PC-3 (cell line): ENCODE data around the gene FAXDC2. TPM values are rescaled to one million over a fixed set of nuclear protein-coding genes. Genes with fewer than 3 reads are reported as not detected.

Source experiments
- ATAC-seq: fragments of 200-7000 bp; cut with Tn5 transposase; 2 replicates; pipeline ENCODE4 v1.9.1; 2020; ENCODE audit warnings: mild to moderate bottlenecking, moderate library complexity
- BruUV-seq: library from RNA; stranded (reverse); fragments of 400-500 nt; replicated peaks from 2 replicates; lab custom pipeline; 2021; lab: Mats Ljungman, UMichigan
- CTCF ChIA-PET: fragments of 300-600 bp; sonication (Branson Sonifier 250); formaldehyde crosslinking; loops from one replicate; lab custom pipeline; 2022; ENCODE audit warnings: antibody characterized with exemption; lab: Charles Lee
- POLR2A ChIA-PET: fragments of 300-600 bp; sonication (Branson Sonifier 250); formaldehyde crosslinking; loops from one replicate; lab custom pipeline; 2022; ENCODE audit warnings: antibody characterized with exemption; ENCODE audit not compliant: unreplicated experiment; lab: Charles Lee
- DNase-seq: peaks from one replicate; pipeline ENCODE4 v3.0.0-alpha.2; 2015
- H2AFZ ChIP-seq: fragments of 300-600 bp; sonication (generic); 2 replicates; pipeline ENCODE4 v1.6.0; 2016; ENCODE audit warnings: antibody characterized with exemption, low read length
- H3F3A ChIP-seq: fragments of 300-600 bp; sonication (generic); one replicate; pipeline ENCODE4 v1.6.0; 2017; ENCODE audit warnings: antibody characterized with exemption, low read length, control low read depth, mild to moderate bottlenecking; ENCODE audit not compliant: unreplicated experiment
- H3K27ac ChIP-seq: fragments of 300-600 bp; sonication (generic); 2 replicates; pipeline ENCODE4 v1.5.1; 2016; ENCODE audit warnings: mild to moderate bottlenecking, low read length
- H3K27me3 ChIP-seq: fragments of 300-600 bp; sonication (generic); 2 replicates; pipeline ENCODE4 v1.6.1; 2016; ENCODE audit warnings: low read length, mixed read lengths
- H3K36me3 ChIP-seq: fragments of 300-600 bp; sonication (generic); 2 replicates; pipeline ENCODE4 v1.6.1; 2016; ENCODE audit warnings: low read depth, mixed run types, low read length, mixed read lengths
- H3K4me1 ChIP-seq: fragments of 300-600 bp; sonication (generic); 2 replicates; pipeline ENCODE4 v1.5.1; 2016; ENCODE audit warnings: low read length; ENCODE audit not compliant: insufficient read depth
- H3K4me2 ChIP-seq: fragments of 300-600 bp; sonication (generic); 2 replicates; pipeline ENCODE4 v1.6.0; 2016; ENCODE audit warnings: low read length
- H3K4me3 ChIP-seq: fragments of 300-600 bp; sonication (generic); 2 replicates; pipeline ENCODE4 v1.5.1; 2016; ENCODE audit warnings: mild to moderate bottlenecking, low read length, mixed read lengths
- H3K79me2 ChIP-seq: fragments of 300-600 bp; sonication (generic); 2 replicates; pipeline ENCODE4 v1.6.1; 2017; ENCODE audit warnings: low read length, mixed read lengths
- H3K9ac ChIP-seq: fragments of 300-600 bp; sonication (generic); 2 replicates; pipeline ENCODE4 v1.6.0; 2016; ENCODE audit warnings: mild to moderate bottlenecking, low read length
- H3K9me2 ChIP-seq: fragments of 300-600 bp; sonication (generic); replicated peaks from 2 replicates; pipeline ENCODE4 v1.6.1; 2016; ENCODE audit warnings: mixed run types, low read length, mixed read lengths
- H3K9me3 ChIP-seq: fragments of 300-600 bp; sonication (generic); 2 replicates; pipeline ENCODE4 v1.6.1; 2016; ENCODE audit warnings: low read length, mixed read lengths
- H4K20me1 ChIP-seq: fragments of 300-600 bp; sonication (generic); 2 replicates; pipeline ENCODE4 v1.6.1; 2016; ENCODE audit warnings: low read length, mixed read lengths
- CTCF ChIP-seq: fragments of 300-600 bp; sonication (generic); conservative IDR thresholded peaks from 2 replicates; pipeline ENCODE4 v1.5.1; 2017; ENCODE audit warnings: antibody characterized with exemption, low read depth, mild to moderate bottlenecking, low read length
- EZH2 ChIP-seq: fragments of 300-600 bp; sonication (generic); IDR thresholded peaks from one replicate; pipeline ENCODE4 v1.6.1; 2017; ENCODE audit warnings: antibody characterized with exemption, mild to moderate bottlenecking, low read length; ENCODE audit not compliant: unreplicated experiment
- EZH2phosphoT487 ChIP-seq: fragments of 300-600 bp; sonication (generic); IDR thresholded peaks from 2 replicates; pipeline ENCODE4 v1.6.1; 2018; ENCODE audit warnings: mild to moderate bottlenecking, antibody characterized with exemption, low read length, borderline replicate concordance
- intact Hi-C: fragments of 100-400 bp; cut with micrococcal nuclease; formaldehyde crosslinking; loops from 2 replicates; pipeline ENCODE4 v1.9.0; 2023
- total RNA-seq: library from RNA; depleted of rRNA; stranded (reverse); fragments of >200 nt; gene quantifications from 2 replicates; pipeline ENCODE4 v1.2.3, GENCODE V29; 2014

The FAXDC2 gene
- total RNA-seq, 1 experiment from 2014 or later, result not detected

- Histone ChIP-seq H3F3A (no peaks in the 10 kb centered on the region), H2AFZ (no peak overlapping the region), H3K36me3 (no peaks in the 10 kb centered on the region), H3K9ac (no peak overlapping the region), H3K27me3 (no peaks in the 10 kb centered on the region), H3K4me1 (peaks cover 13% of the 10 kb centered on the region), H3K27ac (no peak overlapping the region), H3K9me3 (no peaks in the 10 kb centered on the region), H3K79me2 (peaks cover 100% of the 10 kb centered on the region), H3K9me2 (no peaks in the 10 kb centered on the region), H3K4me3 (no peak overlapping the region), H4K20me1 (peaks cover 58% of the 10 kb centered on the region), H3K4me2 (no peak overlapping the region)
- ChIA-PET CTCF (no interaction called here), POLR2A (no interaction called here)
- intact Hi-C loops, result no loop called here
- DNase-seq (no peak), ATAC-seq (no peak)
- BruUV-seq, result no TSS peak
- TF ChIP-seq EZH2phosphoT487 (no peak), CTCF (no peak), EZH2 (no peak)
Observed at GRCh38 chr5:154782812-154783592, 67.4 kb downstream of the FAXDC2 start.

GRCh38 chr5:154782326-154782725 is 68.1 kb downstream of the FAXDC2 start:
- no peak overlapping the region for H3K4me2 ChIP-seq
- H3K27me3 ChIP-seq, result no peaks in the 10 kb centered on the region
- H3K36me3 ChIP-seq, result no peaks in the 10 kb centered on the region
- no TSS peak for BruUV-seq
- H4K20me1 ChIP-seq, result peaks cover 51% of the 10 kb centered on the region
- no peak overlapping the region for H3K9ac ChIP-seq
- intact Hi-C loops, result no loop called here
- H3F3A ChIP-seq, result no peaks in the 10 kb centered on the region
- no peak overlapping the region for H2AFZ ChIP-seq
- no peak for TF ChIP-seq EZH2phosphoT487
- TF ChIP-seq EZH2, result no peak
- no peak for TF ChIP-seq CTCF
- ATAC-seq (no peak), DNase-seq (no peak)
- no peaks in the 10 kb centered on the region for H3K9me3 ChIP-seq
- peaks cover 100% of the 10 kb centered on the region for H3K79me2 ChIP-seq
- H3K27ac ChIP-seq, result no peak overlapping the region
- H3K4me1 ChIP-seq, result peaks cover 13% of the 10 kb centered on the region
- no peak overlapping the region for H3K4me3 ChIP-seq
- ChIA-PET POLR2A (no interaction called here), CTCF (no interaction called here)
- H3K9me2 ChIP-seq, result no peaks in the 10 kb centered on the region

GRCh38 chr5:154780128-154780527 is 70.3 kb downstream of the FAXDC2 start:
- no peak for DNase-seq
- no TSS peak for BruUV-seq
- no peaks in the 10 kb centered on the region for H3K27me3 ChIP-seq
- ATAC-seq, result no peak
- TF ChIP-seq CTCF, result no peak
- TF ChIP-seq EZH2, result no peak
- TF ChIP-seq EZH2phosphoT487, result no peak
- ChIA-PET POLR2A (no interaction called here), CTCF (no interaction called here)
- H3K4me3 ChIP-seq, result no peak overlapping the region
- H2AFZ ChIP-seq, result no peak overlapping the region
- peaks cover 13% of the 10 kb centered on the region for H3K4me1 ChIP-seq
- H3K4me2 ChIP-seq, result no peak overlapping the region
- H3K9ac ChIP-seq, result no peak overlapping the region
- H3K36me3 ChIP-seq, result no peaks in the 10 kb centered on the region
- no peaks in the 10 kb centered on the region for H3K9me3 ChIP-seq
- no peaks in the 10 kb centered on the region for H3K9me2 ChIP-seq
- H3K27ac ChIP-seq, result no peak overlapping the region
- H3F3A ChIP-seq, result no peaks in the 10 kb centered on the region
- H3K79me2 ChIP-seq, result peaks cover 100% of the 10 kb centered on the region
- peaks cover 41% of the 10 kb centered on the region for H4K20me1 ChIP-seq
- intact Hi-C loops, result no loop called here
